HCT116 (cell line): ENCODE results near the gene CCDC88C. TPM values are rescaled to one million over a fixed set of nuclear protein-coding genes. Genes with fewer than 3 reads are reported as not detected.

Source experiments
- ATAC-seq: fragments of 200-7000 bp; cut with Tn5 transposase; 2 replicates; pipeline ENCODE4 v1.9.1; 2020; ENCODE audit warnings: mild to moderate bottlenecking, moderate library complexity
- BruUV-seq: library from RNA; stranded (reverse); fragments of 400-500 nt; replicated peaks from 2 replicates; lab custom pipeline; 2021; lab: Mats Ljungman, UMichigan
- CTCF ChIA-PET: fragments of 300-600 bp; sonication (Branson Sonifier 250); formaldehyde crosslinking; loops from one replicate; lab custom pipeline; 2021; ENCODE audit warnings: antibody characterized with exemption; lab: Charles Lee
- POLR2A ChIA-PET: fragments of 300-600, 350-600 bp; sonication (Branson Sonifier 250); formaldehyde crosslinking; loops from one replicate; lab custom pipeline; 2021; ENCODE audit warnings: antibody characterized with exemption; lab: Charles Lee
- RAD21 ChIA-PET, 2 experiments: fragments of 300-600 bp; sonication (Branson Sonifier 250); formaldehyde crosslinking; loops; one replicate each; lab custom pipeline; 2023; ENCODE audit warnings: low total read pairs in 2 of 2; ENCODE audit not compliant: uncharacterized antibody in 2 of 2, unreplicated experiment in 2 of 2, low non-redundant PET in 1 of 2; lab: Charles Lee
- DNase-seq: peaks from one replicate; pipeline ENCODE4 v3.0.0-alpha.2; 2010; ENCODE audit warnings: low read depth, low spot score
- H2AFZ ChIP-seq: fragments of 200-600 bp; shearing (Covaris generic), sonication (generic); 2 replicates; pipeline ENCODE4 v1.6.1; 2017; ENCODE audit warnings: low read depth, mixed run types, mixed read lengths, antibody characterized with exemption, low read length; ENCODE audit not compliant: poor library complexity, severe bottlenecking
- H3K27ac ChIP-seq: 2 replicates; pipeline ENCODE4 v1.5.1; 2012; ENCODE audit warnings: low read depth, low read length
- H3K27me3 ChIP-seq: fragments of 200-600 bp; sonication (generic); 2 replicates; pipeline ENCODE4 v1.6.1; 2016; ENCODE audit warnings: mixed run types, low read length, mixed read lengths; ENCODE audit not compliant: insufficient read depth
- H3K36me3 ChIP-seq, 2 experiments: fragments of 200-500 bp in 1 of 2; fragments of 200-600 bp in 1 of 2; sonication (Bioruptor generic) in 1 of 2; sonication (generic) in 1 of 2; 2 replicates each; pipeline versions ENCODE4 v1.5.1 to v1.6.1; 2014 to 2016; ENCODE audit warnings: low read length in 2 of 2, inconsistent platforms in 1 of 2, mixed read lengths in 1 of 2, mixed run types in 1 of 2; ENCODE audit not compliant: insufficient read depth in 2 of 2, control insufficient read depth in 1 of 2
- H3K4me1 ChIP-seq, 2 experiments: fragments of 200-600 bp in 1 of 2; sonication (generic) in 1 of 2; 2 replicates each; pipeline versions ENCODE4 v1.5.1 to v1.6.1; 2012 to 2017; ENCODE audit warnings: low read length in 2 of 2, inconsistent platforms in 1 of 2, mild to moderate bottlenecking in 1 of 2, mixed read lengths in 1 of 2, mixed run types in 1 of 2, moderate library complexity in 1 of 2; ENCODE audit not compliant: insufficient read depth in 2 of 2, control insufficient read depth in 1 of 2
- H3K4me2 ChIP-seq: fragments of 200-600 bp; sonication (generic); 2 replicates; pipeline ENCODE4 v1.6.1; 2017; ENCODE audit warnings: mixed run types, low read length, mixed read lengths
- H3K4me3 ChIP-seq, 2 experiments: fragments of 200-600 bp in 1 of 2; sonication (generic) in 1 of 2; replicated peaks in 1 of 2; 2 replicates each; pipeline ENCODE4 v1.5.1; 2011 to 2016; ENCODE audit warnings: low read length in 2 of 2, control low read depth in 1 of 2, low read depth in 1 of 2, mild to moderate bottlenecking in 1 of 2, mixed read lengths in 1 of 2, mixed run types in 1 of 2
- H3K79me2 ChIP-seq: fragments of 200-600 bp; sonication (generic); 2 replicates; pipeline ENCODE4 v1.6.1; 2017; ENCODE audit warnings: mild to moderate bottlenecking, mixed run types, low read length, moderate library complexity, mixed read lengths; ENCODE audit not compliant: insufficient read depth
- H3K9ac ChIP-seq: fragments of 200-600 bp; sonication (generic); 2 replicates; pipeline ENCODE4 v1.6.1; 2016; ENCODE audit warnings: low read length, mixed read lengths
- H3K9me2 ChIP-seq: fragments of 200-600 bp; sonication (generic), shearing (Covaris generic); 2 replicates; pipeline ENCODE4 v1.6.1; 2017; ENCODE audit warnings: mixed run types, mild to moderate bottlenecking, moderate library complexity; ENCODE audit not compliant: insufficient read depth
- H3K9me3 ChIP-seq, 2 experiments: fragments of 200-500 bp in 1 of 2; fragments of 200-600 bp in 1 of 2; sonication (Bioruptor generic) in 1 of 2; sonication (generic) in 1 of 2; 2 replicates each; pipeline ENCODE4 v1.6.1; 2014 to 2017; ENCODE audit warnings: low read length in 2 of 2, mixed read lengths in 2 of 2, inconsistent platforms in 1 of 2, low read depth in 1 of 2, mild to moderate bottlenecking in 1 of 2, mixed run types in 1 of 2, moderate library complexity in 1 of 2; ENCODE audit not compliant: control insufficient read depth in 1 of 2, insufficient read depth in 1 of 2
- H4K20me1 ChIP-seq: fragments of 200-600 bp; sonication (generic), shearing (Covaris generic); 2 replicates; pipeline ENCODE4 v1.6.1; 2017; ENCODE audit warnings: mixed run types, mild to moderate bottlenecking, moderate library complexity; ENCODE audit not compliant: insufficient read depth
- CBX3 ChIP-seq: IDR thresholded peaks from 2 replicates; pipeline ENCODE4 v1.6.1; 2012; ENCODE audit warnings: low read depth
- EGR1 ChIP-seq: IDR thresholded peaks from 2 replicates; pipeline ENCODE4 v1.6.1; 2012; ENCODE audit warnings: low read depth
- EZH2 ChIP-seq: fragments of 200-600 bp; sonication (generic); IDR thresholded peaks from 2 replicates; pipeline ENCODE4 v1.6.1; 2017; ENCODE audit warnings: antibody characterized with exemption, mixed run types
- EZH2phosphoT487 ChIP-seq: fragments of 200-600 bp; IDR thresholded peaks from 2 replicates; pipeline ENCODE4 v1.6.1; 2018; ENCODE audit warnings: antibody characterized with exemption, borderline replicate concordance
- FOSL1 ChIP-seq: IDR thresholded peaks from 2 replicates; pipeline ENCODE4 v1.6.1; 2012; ENCODE audit warnings: low read depth
- JUND ChIP-seq: IDR thresholded peaks from 2 replicates; pipeline ENCODE4 v1.6.1; 2012
- MAX ChIP-seq: IDR thresholded peaks from 2 replicates; pipeline ENCODE4 v1.6.1; 2012
- POLR2A ChIP-seq: IDR thresholded peaks from 2 replicates; pipeline ENCODE4 v1.7.0; 2011; ENCODE audit warnings: borderline replicate concordance; ENCODE audit not compliant: insufficient read depth, insufficient read length; ENCODE audit errors: extremely low read depth
- POLR2AphosphoS5 ChIP-seq: IDR thresholded peaks from 2 replicates; pipeline ENCODE4 v1.6.1; 2011; ENCODE audit warnings: mild to moderate bottlenecking, low read depth, low read length, moderate library complexity
- RAD21 ChIP-seq: IDR thresholded peaks from 2 replicates; pipeline ENCODE4 v1.6.1; 2012; ENCODE audit warnings: low read depth, mild to moderate bottlenecking
- REST ChIP-seq: IDR thresholded peaks from 2 replicates; pipeline ENCODE4 v1.6.1; 2012; ENCODE audit warnings: low read depth
- SP1 ChIP-seq: IDR thresholded peaks from 2 replicates; pipeline ENCODE4 v1.6.1; 2012; ENCODE audit warnings: low read depth
- SRF ChIP-seq: IDR thresholded peaks from 2 replicates; pipeline ENCODE4 v1.6.1; 2012; ENCODE audit warnings: low read depth
- TCF7L2 ChIP-seq: IDR thresholded peaks from 2 replicates; pipeline ENCODE4 v1.7.0; 2011; ENCODE audit warnings: borderline replicate concordance, inconsistent platforms; ENCODE audit not compliant: insufficient read depth, insufficient read length; ENCODE audit errors: extremely low read depth
- YY1 ChIP-seq: IDR thresholded peaks from 2 replicates; pipeline ENCODE4 v1.6.1; 2011; ENCODE audit warnings: low read length, low read depth, moderate library complexity, mild to moderate bottlenecking; ENCODE audit not compliant: insufficient replicate concordance; ENCODE audit errors: extremely low read depth
- ZFX ChIP-seq: fragments of 450-650 bp; IDR thresholded peaks from 2 replicates; pipeline ENCODE4 v1.6.1; 2017
- ZNF274 ChIP-seq: fragments of 200-500 bp; sonication (Bioruptor generic); IDR thresholded peaks from 2 replicates; pipeline ENCODE4 v1.6.1; 2014; ENCODE audit warnings: mild to moderate bottlenecking, low read depth, low read length, inconsistent platforms
- intact Hi-C: fragments of 100-400 bp; cut with micrococcal nuclease; formaldehyde crosslinking; loops from 2 replicates; pipeline ENCODE4 v1.10.0; 2022
- total RNA-seq: library from RNA; stranded (reverse); gene quantifications from one replicate; pipeline ENCODE4 v1.2.1, GENCODE V29; 2021; ENCODE audit not compliant: unreplicated experiment
- TF ChIP-seq, protein P1 (sequence below): IDR thresholded peaks from 2 replicates; pipeline ENCODE4 v1.6.1; 2011; ENCODE audit warnings: mild to moderate bottlenecking, low read length, moderate library complexity; ENCODE audit not compliant: insufficient replicate concordance; ENCODE audit errors: extremely low read depth

Gene CCDC88C
- total RNA-seq, 1 experiment from 2014 or later, result 20.8 TPM

DNA sequence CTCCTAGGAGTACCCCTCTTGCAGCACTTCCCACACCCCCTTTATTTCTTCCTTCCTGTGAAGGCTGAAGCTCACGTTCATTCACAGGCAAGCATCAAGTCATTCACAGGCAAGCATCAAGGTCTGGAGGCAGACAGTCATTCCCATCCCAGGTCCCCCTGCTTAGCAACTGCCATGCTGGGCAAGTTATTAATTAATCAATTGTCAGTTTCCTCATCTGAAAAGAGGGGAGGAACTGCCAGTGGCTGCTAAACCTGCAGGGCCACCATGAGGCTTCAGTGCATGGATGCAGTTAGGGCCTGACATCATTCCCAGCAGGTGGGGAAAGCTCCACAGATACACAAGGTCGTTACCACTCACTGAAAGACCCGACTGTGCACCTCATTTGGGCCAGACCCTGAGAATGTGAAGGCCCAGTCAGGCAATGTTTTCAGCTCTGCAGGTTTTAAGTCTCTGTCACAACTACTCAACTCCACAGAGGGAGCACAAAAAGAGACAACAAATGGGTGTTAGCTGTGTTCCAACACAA is 88.1 kb downstream of the CCDC88C start:
- TF ChIP-seq SP1, result no peak
- no peak for TF ChIP-seq POLR2AphosphoS5
- TF ChIP-seq POLR2A, result no peak
- no peak for TF ChIP-seq MAX
- TF ChIP-seq REST, result no peak
- no peak for TF ChIP-seq RAD21
- no peak for TF ChIP-seq YY1
- no peak for TF ChIP-seq CBX3
- no peak for TF ChIP-seq EGR1
- TF ChIP-seq JUND, result no peak
- no peak for TF ChIP-seq FOSL1
- no peak for TF ChIP-seq EZH2phosphoT487
- TF ChIP-seq ZFX, result no peak
- no peak for TF ChIP-seq TCF7L2
- no peak for TF ChIP-seq ZNF274
- TF ChIP-seq EZH2, result no peak
- TF ChIP-seq, protein P1, sequence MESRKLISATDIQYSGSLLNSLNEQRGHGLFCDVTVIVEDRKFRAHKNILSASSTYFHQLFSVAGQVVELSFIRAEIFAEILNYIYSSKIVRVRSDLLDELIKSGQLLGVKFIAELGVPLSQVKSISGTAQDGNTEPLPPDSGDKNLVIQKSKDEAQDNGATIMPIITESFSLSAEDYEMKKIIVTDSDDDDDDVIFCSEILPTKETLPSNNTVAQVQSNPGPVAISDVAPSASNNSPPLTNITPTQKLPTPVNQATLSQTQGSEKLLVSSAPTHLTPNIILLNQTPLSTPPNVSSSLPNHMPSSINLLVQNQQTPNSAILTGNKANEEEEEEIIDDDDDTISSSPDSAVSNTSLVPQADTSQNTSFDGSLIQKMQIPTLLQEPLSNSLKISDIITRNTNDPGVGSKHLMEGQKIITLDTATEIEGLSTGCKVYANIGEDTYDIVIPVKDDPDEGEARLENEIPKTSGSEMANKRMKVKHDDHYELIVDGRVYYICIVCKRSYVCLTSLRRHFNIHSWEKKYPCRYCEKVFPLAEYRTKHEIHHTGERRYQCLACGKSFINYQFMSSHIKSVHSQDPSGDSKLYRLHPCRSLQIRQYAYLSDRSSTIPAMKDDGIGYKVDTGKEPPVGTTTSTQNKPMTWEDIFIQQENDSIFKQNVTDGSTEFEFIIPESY, result no peak
- no peak for TF ChIP-seq SRF
- TF ChIP-seq, all 23 proteins: peak for 0
- Histone ChIP-seq H3K4me3 (no peak overlapping the region), H3K27ac (no peak overlapping the region), H3K79me2 (no peaks in the 10 kb centered on the region), H3K9me3 (no peaks in the 10 kb centered on the region), H3K9me2 (no peaks in the 10 kb centered on the region), H3K4me2 (no peak overlapping the region), H3K27me3 (no peaks in the 10 kb centered on the region), H2AFZ (no peak overlapping the region), H3K4me1 (no peaks in the 10 kb centered on the region), H3K36me3 (no peaks in the 10 kb centered on the region), H4K20me1 (no peaks in the 10 kb centered on the region), H3K9ac (no peak overlapping the region)
- ChIA-PET RAD21 (no interaction called here), POLR2A (interaction anchor here (0.5 kb wide), 1 partner anchor 219 kb away, joined by 3 read pairs; no protein-coding TSS in a partner anchor), CTCF (no interaction called here)
- DNase-seq, result no peak
- no peak for ATAC-seq
- BruUV-seq, result no TSS peak
- intact Hi-C loops, result no loop called here
